Measurements from ENCODE around the gene FKTN. TPM values are rescaled to one million over a fixed set of nuclear protein-coding genes. Genes with fewer than 3 reads are reported as not detected.

Gene FKTN
- total and polyA plus RNA-seq, 9 of the 15 experiments (the other 6 are each of a cell fraction or from before 2014, with no cell fraction given), result 5.4 to 16.3 (median 10.4) TPM

DNA sequence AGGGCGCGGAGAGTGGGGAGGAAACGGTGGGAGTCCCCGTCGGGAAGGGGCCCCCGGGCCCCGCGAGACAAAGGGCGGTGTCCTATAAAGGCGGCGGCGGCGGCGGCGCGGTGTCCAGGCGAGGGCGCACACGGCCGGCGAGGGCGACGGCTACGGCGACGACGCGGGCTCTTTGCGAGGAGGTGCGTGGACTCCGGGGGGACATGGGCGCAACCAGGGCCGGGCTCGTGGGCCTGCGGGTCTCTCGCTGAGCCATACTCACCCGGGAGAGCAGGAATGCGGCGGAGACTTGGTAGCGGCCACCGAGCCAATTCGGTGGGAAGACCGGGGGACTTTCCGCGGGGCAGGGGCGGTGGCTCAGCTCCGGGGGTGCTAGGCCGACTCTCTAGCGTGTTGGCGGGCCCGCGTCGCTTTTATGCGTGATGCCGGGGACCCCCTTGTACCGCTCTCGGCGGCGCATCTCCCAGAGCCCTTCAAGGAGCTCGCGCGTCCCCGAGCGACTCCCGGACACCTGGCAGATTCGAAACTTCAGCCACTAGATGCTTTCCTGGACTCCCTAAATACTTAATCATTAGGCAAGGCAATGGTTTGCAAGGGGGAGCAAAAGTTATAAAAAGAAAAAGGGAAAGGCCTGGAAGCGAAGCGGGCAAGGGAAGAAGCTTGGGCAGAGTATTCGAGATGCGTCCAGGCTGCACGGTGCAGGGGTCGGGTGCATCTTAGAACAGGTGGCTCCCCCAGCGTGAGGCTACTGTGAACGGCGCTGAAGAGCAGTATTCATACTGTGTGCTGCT lies 98.4 kb downstream of the FKTN start (continued):
- TF ChIP-seq CBX5 (IDR thresholded peaks at IDR 0.05; ENCODE audit: borderline replicate concordance, low read depth) (0 out of 2 replicates have a peak, but pooled peaks have one; percentile 18), XRCC5 (IDR thresholded peaks at IDR 0.05; ENCODE audit: low read depth, low read length) (no peak), KLF13 (tag; IDR thresholded peaks at IDR 0.05; ENCODE audit: borderline replicate concordance, low read depth) (0 out of 2 replicates have a peak, but pooled peaks have one; percentile 18), RNF2 (IDR thresholded peaks at IDR 0.05) (peak; percentile 32; the same call in 1 of the 2 replicates), MYC (IDR thresholded peaks at IDR 0.05; ENCODE audit: low read depth, low read length) (no peak), MYC (CRISPR knock-in tag; IDR thresholded peaks at IDR 0.05; ENCODE audit: borderline replicate concordance, low read depth) (no peak), ZNF431 (CRISPR knock-in tag; IDR thresholded peaks at IDR 0.05) (0 out of 2 replicates have a peak, but pooled peaks have one; percentile 72), CCNT2 (IDR thresholded peaks at IDR 0.05; ENCODE audit: borderline replicate concordance, extremely low read depth, insufficient read length, low read depth, low read length) (peak; percentile 52), POLR2A (conservative IDR thresholded peaks at IDR 0.05) (peak; percentile 25; the same call in 1 of the 2 replicates), ZNF282 (CRISPR knock-in tag; IDR thresholded peaks at IDR 0.05) (0 out of 2 replicates have a peak, but pooled peaks have one; percentile 34), ZNF232 (CRISPR knock-in tag; IDR thresholded peaks at IDR 0.05) (0 out of 2 replicates have a peak, but pooled peaks have one; percentile 56), CEBPG (CRISPR knock-in tag; IDR thresholded peaks at IDR 0.05) (peak; percentile 23; the same call in 1 of the 2 replicates), CEBPG (tag; conservative IDR thresholded peaks at IDR 0.05 in 1 of 2, IDR thresholded peaks at IDR 0.05 in 1 of 2) (no peak), L3MBTL2 (IDR thresholded peaks at IDR 0.05) (peak; percentile 96), ZNF24 (IDR thresholded peaks at IDR 0.05) (0 out of 2 replicates have a peak, but pooled peaks have one; percentile 31), ZFX (CRISPR knock-in tag; IDR thresholded peaks at IDR 0.05) (peak; percentile 94), ZNF57 (CRISPR knock-in tag; IDR thresholded peaks at IDR 0.05) (no peak), FOXA3 (CRISPR knock-in tag; conservative IDR thresholded peaks at IDR 0.05 in 1 of 2, IDR thresholded peaks at IDR 0.05 in 1 of 2) (peak in 1 of 2 experiments; percentile 64; a peak in 1 of 4 replicates), FOXA1 (IDR thresholded peaks at IDR 0.05; ENCODE audit: borderline replicate concordance) (no peak), CXXC5 (CRISPR knock-in tag; IDR thresholded peaks at IDR 0.05) (peak; percentile 93), CREM (IDR thresholded peaks at IDR 0.05; ENCODE audit: low read depth) (peak; percentile 71; the same call in 1 of the 2 replicates)
- TF ChIP-seq, protein P1, sequence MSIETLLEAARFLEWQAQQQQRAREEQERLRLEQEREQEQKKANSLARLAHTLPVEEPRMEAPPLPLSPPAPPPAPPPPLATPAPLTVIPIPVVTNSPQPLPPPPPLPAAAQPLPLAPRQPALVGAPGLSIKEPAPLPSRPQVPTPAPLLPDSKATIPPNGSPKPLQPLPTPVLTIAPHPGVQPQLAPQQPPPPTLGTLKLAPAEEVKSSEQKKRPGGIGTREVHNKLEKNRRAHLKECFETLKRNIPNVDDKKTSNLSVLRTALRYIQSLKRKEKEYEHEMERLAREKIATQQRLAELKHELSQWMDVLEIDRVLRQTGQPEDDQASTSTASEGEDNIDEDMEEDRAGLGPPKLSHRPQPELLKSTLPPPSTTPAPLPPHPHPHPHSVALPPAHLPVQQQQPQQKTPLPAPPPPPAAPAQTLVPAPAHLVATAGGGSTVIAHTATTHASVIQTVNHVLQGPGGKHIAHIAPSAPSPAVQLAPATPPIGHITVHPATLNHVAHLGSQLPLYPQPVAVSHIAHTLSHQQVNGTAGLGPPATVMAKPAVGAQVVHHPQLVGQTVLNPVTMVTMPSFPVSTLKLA (conservative IDR thresholded peaks at IDR 0.05), result peak in 1 of 2 experiments; percentile 24; a peak in 1 of 4 replicates
- TF ChIP-seq, protein P2, sequence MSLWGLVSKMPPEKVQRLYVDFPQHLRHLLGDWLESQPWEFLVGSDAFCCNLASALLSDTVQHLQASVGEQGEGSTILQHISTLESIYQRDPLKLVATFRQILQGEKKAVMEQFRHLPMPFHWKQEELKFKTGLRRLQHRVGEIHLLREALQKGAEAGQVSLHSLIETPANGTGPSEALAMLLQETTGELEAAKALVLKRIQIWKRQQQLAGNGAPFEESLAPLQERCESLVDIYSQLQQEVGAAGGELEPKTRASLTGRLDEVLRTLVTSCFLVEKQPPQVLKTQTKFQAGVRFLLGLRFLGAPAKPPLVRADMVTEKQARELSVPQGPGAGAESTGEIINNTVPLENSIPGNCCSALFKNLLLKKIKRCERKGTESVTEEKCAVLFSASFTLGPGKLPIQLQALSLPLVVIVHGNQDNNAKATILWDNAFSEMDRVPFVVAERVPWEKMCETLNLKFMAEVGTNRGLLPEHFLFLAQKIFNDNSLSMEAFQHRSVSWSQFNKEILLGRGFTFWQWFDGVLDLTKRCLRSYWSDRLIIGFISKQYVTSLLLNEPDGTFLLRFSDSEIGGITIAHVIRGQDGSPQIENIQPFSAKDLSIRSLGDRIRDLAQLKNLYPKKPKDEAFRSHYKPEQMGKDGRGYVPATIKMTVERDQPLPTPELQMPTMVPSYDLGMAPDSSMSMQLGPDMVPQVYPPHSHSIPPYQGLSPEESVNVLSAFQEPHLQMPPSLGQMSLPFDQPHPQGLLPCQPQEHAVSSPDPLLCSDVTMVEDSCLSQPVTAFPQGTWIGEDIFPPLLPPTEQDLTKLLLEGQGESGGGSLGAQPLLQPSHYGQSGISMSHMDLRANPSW (CRISPR knock-in tag; IDR thresholded peaks at IDR 0.05), result 0 out of 2 replicates have a peak, but pooled peaks have one; percentile 55
- TF ChIP-seq, protein P3, sequence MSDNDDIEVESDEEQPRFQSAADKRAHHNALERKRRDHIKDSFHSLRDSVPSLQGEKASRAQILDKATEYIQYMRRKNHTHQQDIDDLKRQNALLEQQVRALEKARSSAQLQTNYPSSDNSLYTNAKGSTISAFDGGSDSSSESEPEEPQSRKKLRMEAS (CRISPR knock-in tag; IDR thresholded peaks at IDR 0.05), result peak; percentile 86
